ENCODE measurements around the gene UNK. TPM values are rescaled to one million over a fixed set of nuclear protein-coding genes. Genes with fewer than 3 reads are reported as not detected.
A peak's percentile ranks its signal among the peaks of the same experiment; 100 is the strongest.

The UNK gene
- total and polyA plus RNA-seq, 9 of the 15 experiments (the other 6 are each of a cell fraction or from before 2014, with no cell fraction given), result 12.8 to 38.6 (median 24.8) TPM

DNA sequence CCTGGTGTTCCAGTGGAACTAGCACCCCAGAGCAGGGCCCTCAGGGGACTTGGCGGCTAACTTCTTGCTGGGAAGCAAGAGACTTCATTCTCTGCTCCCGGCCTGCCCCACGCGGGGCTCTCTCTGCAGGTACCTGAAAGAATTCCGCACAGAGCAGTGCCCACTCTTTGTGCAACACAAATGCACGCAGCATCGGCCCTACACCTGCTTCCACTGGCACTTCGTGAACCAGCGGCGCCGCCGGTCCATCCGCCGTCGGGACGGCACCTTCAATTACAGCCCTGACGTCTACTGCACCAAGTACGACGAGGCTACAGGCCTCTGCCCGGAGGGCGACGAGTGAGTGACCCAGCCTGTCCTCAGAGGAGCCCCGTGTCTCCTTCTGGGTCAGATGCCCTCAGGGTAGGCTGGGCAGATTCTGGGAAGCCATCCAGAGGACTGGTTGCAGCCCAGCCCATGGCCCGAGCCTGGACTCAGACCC lies 25.1 kb downstream of the UNK start:
- H3K4me2 ChIP-seq (ENCODE audit: insufficient read depth, low read length), result no peak overlapping the region
- no peaks in the 10 kb centered on the region for H3K9me3 ChIP-seq (replicated peaks; ENCODE audit: control insufficient read depth, insufficient read depth, low read depth, low read length)
- H3K27ac ChIP-seq (ENCODE audit: extremely low read depth, low read depth, low read length), result no peak overlapping the region
- no peak for ATAC-seq
- 91% methylated on average over 23 of the region's 24 CpGs for WGBS (ENCODE audit: insufficient coverage, low coverage, missing lambda C conversion rate)
- H3K9me1 ChIP-seq (ENCODE audit: control insufficient read depth, insufficient read depth, low read length), result no peaks in the 10 kb centered on the region
- no peak for FAIRE-seq
- TF ChIP-seq JUND (IDR thresholded peaks at IDR 0.05; ENCODE audit: borderline replicate concordance, low read depth, low read length) (no peak), JUND (tag; IDR thresholded peaks at IDR 0.05; ENCODE audit: borderline replicate concordance, low read depth, low read length) (no peak), RFX1 (IDR thresholded peaks at IDR 0.05) (no peak), MBD2 (IDR thresholded peaks at IDR 0.05; ENCODE audit: borderline replicate concordance, low read depth) (no peak), SRSF1 (IDR thresholded peaks at IDR 0.05; ENCODE audit: low read depth, low read length) (no peak), MAZ (CRISPR knock-in tag; conservative IDR thresholded peaks at IDR 0.05 in 1 of 2, IDR thresholded peaks at IDR 0.05 in 1 of 2) (0 out of 4 replicates have a peak, but pooled peaks of 1 of the 2 experiments have one; percentile 15), ATF7 (IDR thresholded peaks at IDR 0.05) (no peak)
- H3K9ac ChIP-seq (ENCODE audit: insufficient read depth in 1 of 2, low read depth in 2 of 2, low read length in 2 of 2), result peak overlapping the region in 1 of 2 experiments; percentile 74; a peak in 1 of 4 replicates
- ChIA-PET CTCF (ENCODE audit: low intra/inter-chr PET ratio) (no interaction called here), POLR2A (interaction anchor here (1.1 to 4.1 kb wide), 7 partner anchors 9 to 34 kb away, joined by 4 to 37 read pairs (median 8); partner anchors contain the start of gene UNK)
- no peaks in the 10 kb centered on the region for H3K79me2 ChIP-seq (ENCODE audit: control insufficient read depth, insufficient read depth, low read length)
- intact Hi-C loops (cut with micrococcal nuclease) (no loop called here), in situ Hi-C loops (cut with MboI) (no loop called here)
- peaks cover 10 to 24% of the 10 kb centered on the region in 2 experiments for H3K4me1 ChIP-seq (replicated peaks in 1 of 2; ENCODE audit: control insufficient read depth in 2 of 2, insufficient read depth in 2 of 2, low read length in 2 of 2)
- no peak for DNase-seq (ENCODE audit: extremely low read depth in 1 of 4, low spot score in 3 of 4)
- H4K20me1 ChIP-seq (replicated peaks; ENCODE audit: control insufficient read depth, insufficient read depth, low read length), result no peaks in the 10 kb centered on the region
- H2AFZ ChIP-seq (ENCODE audit: low read depth, low read length), result no peak overlapping the region
- H3K27me3 ChIP-seq (ENCODE audit: control insufficient read depth in 2 of 2, insufficient read depth in 2 of 2, low read length in 2 of 2), result no peaks in the 10 kb centered on the region
- H3K36me3 ChIP-seq (ENCODE audit: control insufficient read depth, insufficient read depth, low read length), result peaks cover 40% of the 10 kb centered on the region; the same call in 2 of the 3 replicates
- no peak overlapping the region for H3K4me3 ChIP-seq
- BruUV-seq (replicated peaks), result no TSS peak
